GM18502 (cell line): ENCODE results near the gene GAL.

Experiments used
- ATAC-seq: cut with Tn5 transposase; IDR thresholded peaks from one replicate; pipeline ENCODE4 v1.9.1; 2021; ENCODE audit warnings: mild to moderate bottlenecking; ENCODE audit not compliant: unreplicated experiment, poor library complexity

Gene GAL

DNA sequence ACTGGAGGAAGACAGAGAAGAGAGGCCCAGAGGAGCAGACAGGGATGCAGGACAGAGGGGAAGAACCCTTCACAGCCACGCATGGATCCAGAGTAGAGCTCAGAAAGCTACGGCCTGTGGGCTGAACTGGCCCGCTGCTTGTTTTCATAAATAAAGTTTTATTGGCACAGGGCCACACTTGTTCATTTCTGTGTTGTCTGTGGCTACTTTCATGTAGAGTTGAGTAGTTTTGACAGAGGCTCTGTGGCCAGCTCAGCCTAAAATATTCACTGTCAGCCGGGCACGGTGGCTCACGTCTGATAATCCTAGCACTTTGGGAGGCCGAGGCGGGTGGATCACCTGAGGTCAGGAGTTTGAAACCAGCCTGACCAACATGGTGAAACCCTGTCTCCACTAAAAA, 26.2 kb upstream of the GAL start:
- no peak for ATAC-seq

DNA sequence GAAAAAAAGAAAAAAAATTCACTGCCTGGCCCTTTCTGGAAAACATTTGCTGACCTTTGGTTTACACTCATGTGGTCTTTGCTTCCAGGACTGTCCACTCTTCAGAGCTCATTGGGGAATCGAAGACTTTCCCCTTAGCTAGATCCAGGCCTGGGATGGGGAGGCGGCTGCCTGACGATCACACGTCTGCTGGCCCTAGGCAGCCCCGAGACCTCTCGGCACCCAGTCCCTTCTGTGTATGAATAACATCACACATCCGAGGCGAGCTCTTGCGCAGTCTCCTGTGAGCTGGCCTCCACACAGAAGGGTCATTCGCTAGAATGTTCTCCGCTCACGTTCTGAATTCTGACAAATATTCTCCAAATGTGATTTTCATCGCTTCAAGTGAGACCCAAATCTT, 25.7 kb upstream of the GAL start:
- ATAC-seq = no peak

DNA sequence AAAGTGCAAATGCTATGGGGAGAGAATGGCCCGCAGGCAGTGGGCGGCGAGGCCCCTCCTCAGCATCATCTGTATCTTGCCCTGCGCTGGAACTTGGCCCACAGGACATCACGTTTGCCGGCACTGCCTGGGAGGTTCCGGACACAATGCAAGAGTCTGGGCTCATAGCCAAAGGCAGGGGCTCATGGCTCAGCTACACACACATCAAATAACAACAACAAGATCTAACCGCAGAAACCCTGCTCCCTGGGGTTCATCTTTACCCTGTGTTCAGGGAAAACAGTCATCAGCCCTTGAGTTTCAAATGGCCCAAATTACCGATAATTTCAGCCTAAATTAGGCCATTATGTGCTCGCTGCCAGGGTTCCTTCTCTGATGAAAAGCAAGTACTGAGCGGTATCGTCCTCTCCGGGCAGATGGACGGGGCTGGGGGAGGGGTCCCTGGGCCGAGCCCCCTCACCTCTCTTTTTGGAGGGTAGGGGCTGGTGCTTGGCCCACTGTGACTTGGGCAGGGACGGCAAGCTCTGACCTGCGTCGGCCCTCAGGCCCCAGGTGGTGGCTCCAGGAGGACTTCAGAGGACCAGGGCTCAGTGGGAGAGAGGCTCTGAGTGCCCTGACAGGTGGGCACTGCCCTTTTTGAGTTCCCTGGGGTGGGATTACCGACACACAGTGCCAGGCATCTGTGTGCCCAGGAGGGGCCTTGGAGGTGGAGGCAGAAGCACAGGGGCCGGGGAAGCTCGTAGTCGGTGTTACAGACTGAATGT, 25.0 kb upstream of the GAL start:
- no peak for ATAC-seq

DNA sequence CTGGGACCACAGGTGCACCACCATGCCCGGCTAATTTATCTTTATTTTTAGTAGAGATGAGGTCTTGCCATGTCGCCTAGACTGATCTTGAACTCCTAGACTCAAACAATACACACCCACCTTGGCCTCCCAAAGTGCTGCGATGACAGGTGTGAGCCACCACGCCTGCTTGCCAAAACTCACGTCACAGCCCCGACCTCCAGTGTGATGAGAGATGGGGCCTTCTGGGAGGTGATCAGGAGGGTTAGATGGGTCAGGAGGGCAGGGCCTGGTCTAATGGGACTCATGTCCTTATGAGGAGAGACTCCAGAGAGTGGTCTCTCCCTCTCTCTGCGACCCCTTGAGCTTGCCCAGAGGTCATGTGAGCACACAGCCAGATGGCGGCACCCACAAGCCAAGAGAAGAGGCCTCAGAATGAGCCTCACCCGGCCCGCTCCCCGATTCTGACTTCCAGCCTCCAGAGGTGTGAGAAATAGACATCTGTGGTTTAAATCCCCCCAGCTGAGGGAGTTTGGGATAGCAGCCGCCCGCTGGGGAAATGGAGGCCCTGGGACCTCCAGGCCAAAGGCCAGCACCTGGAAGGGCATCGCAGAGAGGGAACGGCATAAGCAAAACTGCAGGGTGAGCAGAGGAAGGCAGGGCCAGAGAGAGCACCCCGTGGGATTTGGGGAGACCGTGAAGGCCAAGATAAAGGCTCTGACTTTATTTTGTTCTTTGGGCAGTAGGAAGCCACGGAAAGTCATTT, 24.1 kb upstream of the GAL start:
- ATAC-seq = no peak

DNA sequence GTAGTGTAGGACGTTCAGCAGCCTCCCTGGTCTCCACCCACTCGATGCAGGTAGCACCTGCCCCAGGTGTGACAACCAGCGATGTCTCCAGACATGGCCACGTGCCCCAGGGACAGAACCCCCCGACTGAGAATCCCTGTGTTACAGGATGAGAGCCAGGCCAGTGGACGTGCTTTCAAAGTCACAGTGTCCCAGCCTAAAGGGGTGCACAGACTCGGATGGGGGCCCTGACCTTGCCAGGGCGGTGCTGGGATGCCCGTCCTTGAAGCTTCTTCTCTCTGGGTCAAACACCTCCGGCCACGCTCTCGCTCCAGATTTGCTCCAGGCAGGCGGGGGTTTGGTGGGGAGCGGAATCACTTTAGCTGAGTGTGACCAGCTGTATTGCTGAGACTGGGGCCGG, 23.3 kb upstream of the GAL start:
- no peak for ATAC-seq

DNA sequence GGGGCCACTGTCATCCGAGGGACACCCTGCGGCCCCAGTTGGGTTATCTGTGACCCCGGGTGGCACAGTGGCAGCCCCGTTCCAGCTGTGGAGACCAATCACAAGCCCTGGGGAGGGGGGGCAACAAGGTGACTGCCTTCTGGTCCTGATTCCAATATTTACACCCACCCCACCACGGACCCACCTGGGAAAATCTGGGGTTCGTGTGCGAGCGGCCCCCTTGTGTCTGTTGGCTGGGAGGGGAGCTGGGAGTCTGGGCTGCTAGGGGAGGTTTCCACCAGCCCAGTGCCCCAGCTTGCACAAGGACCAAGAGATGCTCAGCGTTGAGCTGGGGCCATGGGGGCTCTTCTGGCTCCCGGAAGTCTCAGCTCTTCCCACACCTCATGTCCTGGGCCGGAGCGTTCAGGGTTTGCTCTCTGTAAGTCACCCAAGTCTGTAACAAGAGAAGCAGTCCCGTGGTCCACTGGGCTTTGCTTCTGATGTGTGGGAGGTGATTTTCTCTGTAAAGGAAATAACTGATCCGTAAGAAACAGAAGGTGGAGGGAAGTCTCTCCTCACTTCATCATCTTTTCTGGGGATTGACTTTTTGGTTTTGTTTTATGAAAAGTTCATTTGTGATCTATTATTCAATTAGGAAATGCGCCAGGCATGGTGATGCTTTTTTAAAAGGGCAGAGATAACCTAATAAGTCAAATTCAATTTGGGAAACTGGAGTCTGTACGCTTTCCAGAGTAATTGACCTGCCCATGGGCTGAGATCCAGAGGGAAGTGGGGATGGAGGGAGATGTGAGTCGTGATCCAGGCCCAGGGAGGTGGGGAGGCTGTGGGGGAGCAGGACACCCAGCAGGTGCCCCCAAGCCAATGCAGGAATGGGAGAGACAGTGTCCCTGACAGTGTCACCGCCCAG, 22.4 kb upstream of the GAL start:
- ATAC-seq = no peak

DNA sequence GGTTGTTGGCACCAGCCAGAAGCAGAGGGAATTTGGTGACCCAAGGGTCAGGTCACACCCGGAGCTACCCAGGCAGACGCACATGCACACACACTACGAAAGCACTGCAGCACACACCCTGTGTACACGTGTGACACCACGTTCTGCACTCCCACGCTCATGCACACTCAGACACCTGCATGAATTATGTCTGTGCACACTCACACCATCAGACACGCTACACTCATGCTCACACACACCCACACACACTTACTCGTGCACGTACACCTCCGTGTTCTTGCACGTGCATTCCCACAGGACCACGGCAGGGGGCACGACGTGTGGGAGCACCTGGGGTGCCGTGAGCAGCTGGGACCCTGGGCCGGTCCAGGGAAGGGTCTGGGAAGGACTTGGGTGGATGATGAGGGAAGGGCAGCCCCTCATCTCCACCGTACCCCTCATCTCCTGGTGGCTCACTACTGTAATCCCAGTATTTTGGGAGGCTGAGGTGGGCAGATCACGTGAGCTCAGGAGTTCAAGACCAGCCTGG, 20.8 kb upstream of the GAL start:
- ATAC-seq = no peak

DNA sequence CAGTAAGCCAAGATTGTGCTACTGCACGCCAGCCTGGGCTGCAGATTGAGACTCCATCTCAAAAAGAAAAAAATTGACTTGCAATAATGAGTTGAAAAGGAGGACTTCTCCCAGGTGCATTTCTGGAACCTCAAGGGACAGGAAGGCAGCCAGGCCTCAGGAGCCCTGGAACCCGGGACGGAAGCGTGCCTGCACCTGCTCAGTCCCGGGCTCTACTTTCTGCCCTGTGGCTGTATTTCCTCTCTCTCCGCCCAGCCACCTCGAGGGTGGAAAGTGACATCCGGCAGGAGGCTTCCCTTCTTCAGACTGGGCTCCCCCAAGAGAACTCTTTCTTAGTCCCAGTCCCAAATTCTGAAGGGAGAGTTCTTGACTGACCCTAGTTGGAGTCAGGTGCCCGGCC, 20.2 kb upstream of the GAL start:
- no peak for ATAC-seq

DNA sequence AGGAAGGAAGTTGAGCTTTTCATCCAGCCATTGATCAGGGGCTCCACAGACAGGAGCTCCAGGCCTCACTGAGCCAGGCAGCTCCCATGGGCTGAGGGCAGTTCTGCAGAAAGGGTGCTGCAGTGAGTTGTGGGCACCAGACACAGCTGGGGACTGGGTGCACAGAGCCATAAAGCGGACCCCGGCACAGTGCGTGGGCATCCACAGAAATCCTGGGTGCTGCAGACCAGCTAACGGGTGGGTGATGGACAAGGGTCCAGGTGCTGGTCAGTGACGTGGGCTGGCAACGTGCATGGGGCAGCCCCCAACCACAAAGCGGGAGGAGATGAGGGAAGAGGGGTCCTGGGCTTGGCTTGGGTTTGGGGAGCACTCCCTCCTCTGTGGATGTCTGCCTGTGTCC, 19.4 kb upstream of the GAL start:
- no peak for ATAC-seq

DNA sequence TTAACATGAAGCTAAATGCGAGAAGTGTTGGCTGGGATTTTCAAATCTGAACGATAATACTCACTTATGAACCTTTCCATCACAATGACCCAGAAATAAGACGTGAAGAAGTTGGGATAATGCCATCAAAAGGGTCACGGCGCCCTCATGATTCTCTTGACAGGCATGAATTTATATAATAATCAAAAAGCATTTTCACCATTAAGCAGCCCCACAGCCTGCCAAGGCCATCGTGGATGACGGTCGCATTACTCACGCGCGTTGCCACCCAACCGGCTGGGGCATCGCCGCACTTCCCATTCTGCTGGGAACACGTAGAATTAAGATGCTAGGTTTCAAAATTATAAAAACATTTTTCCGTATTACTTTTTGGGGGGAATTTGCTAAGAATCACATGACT, 18.9 kb upstream of the GAL start:
- ATAC-seq = no peak

DNA sequence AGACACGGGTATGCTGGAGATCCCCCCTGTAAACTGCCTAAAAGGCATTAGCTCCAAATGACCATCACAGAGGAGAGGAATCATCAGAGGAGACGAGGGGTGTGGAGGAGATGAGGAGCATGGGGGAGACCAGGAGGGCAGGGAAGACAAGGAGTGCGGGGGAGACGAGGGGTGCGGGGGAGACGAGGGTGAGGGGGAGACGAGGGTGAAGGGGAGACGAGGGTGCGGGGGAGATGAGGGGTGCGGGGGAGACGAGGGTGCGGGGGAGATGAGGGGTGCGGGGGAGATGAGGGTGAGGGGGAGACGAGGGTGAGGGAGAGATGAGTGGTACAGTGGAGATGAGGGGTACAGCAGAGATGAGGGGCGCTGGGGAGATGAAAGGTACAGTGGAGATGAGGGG, 17.5 kb upstream of the GAL start:
- ATAC-seq = no peak

DNA sequence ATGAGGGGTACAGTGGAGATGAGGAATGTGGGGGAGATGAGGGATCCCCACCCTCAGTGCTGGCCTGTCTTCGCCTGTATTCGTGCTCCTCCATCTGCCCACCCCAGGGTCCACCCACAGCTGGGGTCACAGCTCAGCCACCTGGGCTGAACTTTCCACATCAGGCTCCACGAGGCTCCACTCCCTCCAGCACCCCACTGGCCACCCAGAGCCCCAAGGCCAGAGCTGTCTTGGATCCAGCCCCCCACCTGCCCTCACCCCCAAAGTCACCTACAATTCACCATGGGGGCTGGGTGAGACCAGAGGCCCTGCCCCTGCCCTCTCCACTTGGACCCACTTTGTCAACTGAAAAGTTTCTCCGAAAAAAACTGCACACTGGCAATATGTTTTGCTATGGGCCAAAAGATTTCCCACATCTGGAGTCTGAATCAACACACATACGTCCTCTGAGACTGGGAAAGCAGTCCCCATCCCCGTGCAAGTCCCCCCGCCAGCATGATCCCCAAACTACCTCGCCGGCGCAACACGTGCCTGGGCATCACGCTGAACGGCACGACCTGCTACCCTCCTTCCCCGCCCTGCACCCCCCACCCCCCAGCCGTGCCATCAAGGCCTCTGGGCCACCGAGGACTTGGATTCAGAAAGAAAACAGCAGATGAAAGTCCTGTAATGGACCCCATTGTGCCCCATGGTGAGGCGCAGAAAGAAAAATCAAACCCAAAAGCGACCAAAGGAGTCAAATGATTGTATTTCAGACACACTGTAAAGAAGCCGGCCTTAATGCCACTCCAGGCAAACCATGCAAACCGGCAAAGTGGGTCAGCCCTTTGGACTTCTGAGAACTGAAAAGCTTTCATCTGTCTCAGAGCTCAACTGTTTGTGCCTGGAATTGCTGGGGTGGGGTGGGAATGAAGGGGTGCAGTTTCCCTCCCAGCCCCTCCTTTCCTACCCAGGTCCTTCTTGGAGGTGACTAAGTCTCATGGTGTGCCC, 16.5 kb upstream of the GAL start:
- no peak for ATAC-seq

DNA sequence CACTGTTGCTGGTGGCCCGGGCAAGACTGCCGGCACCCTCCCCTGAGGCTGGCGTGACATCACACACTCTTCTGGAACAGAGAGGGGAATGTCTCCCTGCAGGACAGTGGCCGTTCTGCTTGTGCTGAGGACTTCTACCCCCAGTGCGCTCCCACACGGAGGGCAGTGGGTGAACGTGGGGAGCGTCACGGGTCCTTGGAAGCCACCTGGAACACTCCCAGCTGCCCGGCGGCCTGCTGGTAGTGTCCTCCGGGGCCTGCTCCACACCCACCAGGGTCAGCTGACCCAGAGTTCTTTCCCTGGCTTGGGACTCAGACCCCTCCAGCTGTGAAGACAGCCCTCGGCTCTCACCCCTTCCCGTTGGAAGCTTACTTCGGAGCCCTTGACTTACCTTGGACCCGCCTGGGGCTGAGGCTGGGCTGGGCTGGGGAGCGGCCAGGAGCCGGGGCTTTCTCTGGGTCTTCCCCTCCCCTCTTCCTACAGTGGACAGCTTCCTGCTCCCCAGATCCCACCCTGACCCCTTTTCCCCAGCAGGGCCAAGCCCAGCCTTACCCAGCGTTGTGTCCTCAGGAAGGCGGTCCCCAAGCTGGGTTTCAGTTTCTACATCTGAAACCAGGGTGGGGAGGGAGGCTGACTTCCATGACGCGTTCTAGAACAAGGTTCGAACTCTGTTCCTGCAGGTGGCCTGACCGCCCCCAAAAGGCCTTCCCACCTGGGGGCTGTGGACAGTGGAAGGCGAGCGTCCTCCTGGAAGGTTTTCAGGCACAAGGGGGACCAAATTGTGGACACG, 14.8 kb upstream of the GAL start:
- ATAC-seq = no peak

DNA sequence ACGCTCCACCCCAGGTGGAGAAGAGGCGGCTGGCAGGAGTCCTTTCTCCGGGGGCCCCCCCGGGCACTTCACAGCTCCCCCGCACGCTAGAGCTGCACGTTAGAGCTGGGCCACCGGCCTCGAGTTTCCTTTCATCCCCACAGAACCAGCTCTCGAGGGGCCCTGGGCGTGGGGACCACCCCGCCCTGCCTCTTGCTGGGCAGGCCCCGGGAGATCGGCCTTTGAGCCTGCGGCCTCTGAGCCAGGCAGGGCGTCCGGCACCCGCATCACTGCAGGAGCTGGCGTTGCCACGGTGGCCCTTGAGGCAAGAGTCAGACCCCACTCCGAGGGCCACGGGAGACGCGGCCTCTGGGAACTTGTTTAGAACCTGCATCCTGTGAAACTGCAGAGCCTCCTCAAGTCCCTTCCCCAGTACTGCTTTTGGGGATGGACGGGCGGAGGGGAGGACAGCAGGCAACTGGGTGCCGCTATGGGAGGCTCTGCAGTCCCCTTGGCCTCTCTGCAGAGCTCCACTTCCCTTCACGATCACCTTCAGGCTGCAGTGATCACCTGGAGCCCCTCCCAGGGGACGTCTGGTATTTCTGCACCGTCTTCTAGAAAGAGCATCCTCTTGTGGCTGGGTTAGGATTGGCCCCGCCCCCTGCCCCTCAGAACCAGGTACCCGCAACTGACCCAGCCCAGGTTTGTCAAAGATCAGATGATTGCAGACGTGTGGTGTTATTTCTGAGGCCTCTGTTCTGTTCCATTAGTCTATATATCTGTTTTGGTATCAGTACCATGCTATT, 13.9 kb upstream of the GAL start:
- no peak for ATAC-seq

DNA sequence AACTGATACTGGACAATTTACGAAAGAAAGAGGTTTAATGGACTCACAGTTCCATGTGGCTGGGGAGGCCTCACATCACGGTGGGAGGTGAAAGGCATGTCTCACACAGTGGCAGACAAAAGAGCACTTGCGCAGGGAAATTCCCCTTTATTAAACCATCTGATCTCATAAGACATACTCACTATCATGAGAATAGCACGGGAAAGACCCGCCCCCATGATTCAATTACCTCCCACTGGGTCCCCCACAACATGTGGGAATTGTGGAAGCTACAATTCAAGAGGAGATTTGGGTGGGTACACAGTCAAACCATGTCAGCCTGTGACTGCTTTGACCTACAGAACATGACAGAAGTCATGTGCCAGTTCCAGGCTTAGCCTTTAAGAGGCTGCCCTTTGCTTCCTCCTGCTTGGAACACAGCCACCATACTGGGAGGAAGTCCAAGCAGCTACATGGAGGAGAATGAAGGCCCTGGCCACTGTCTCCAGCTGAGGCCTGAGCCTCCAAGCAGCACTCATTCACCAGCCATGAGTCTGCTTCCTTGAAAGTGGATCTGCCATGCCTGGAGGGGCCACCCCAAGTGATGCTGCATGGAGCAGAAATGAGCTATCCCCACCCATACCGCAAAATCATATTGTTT, 10.9 kb upstream of the GAL start:
- no peak for ATAC-seq

DNA sequence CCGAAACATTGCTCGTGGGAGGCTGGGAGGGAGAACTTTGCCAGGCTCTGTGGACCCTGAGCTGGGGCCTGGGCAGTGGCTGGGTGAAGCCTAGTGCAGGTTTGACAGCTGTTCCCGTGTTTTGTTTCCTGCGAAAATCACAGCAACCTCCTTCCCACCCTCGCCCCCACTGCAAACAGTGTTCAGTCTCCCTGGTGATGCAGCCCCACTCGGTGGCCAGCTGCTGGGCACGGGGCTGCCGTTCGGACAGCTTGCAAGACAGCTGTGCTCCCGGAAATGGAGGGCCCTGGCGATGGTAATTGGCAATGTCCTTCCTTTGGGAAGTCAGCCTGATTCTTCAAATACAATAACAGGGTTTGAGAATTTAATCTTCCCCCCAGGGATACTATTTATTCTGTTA, 10.4 kb upstream of the GAL start:
- ATAC-seq = no peak

DNA sequence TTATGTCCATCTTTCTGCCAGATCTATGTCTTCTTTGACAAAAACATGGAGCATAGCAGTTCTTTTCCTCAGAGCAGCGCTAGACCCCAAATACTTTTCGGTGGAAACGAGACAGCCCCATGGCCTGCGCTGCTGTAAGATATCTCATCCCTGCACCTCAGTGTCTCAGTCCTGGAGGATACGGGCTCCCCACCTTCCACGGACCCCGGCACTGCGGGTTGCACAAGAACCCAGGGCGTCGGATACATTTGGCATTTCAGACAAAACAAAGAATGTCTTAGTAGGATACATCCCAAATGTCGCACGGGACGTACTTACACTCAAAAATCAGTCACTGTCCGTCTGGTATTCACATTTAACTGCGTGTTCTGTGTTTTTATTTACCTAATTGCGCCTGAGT, 9.9 kb upstream of the GAL start:
- no peak for ATAC-seq

DNA sequence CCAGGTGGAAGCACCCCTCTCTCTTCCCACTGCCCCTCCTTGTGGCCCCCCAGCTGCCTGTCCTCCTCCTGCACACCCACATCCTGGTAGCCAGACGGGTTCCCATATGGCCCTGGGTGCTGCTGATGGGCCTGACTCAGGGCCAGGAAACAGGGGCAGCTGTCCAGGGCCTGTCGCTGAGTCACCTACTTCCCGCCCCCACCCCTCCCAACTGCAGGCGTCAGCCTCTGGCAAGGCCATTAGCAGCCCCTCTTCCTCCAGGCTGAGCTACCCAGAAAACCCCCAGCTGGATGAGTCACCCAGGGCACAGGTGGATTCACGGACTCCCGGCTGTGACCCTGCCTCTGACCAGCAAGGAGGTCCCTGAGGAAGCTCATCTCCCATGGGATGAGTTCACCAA, 6.9 kb upstream of the GAL start:
- ATAC-seq = no peak
